Urinary bladder (tissue), 4 donors: ENCODE measurements around the gene RMND5B. TPM values are rescaled to one million over a fixed set of nuclear protein-coding genes. Genes with fewer than 3 reads are reported as not detected.

Experiments used
- DNase-seq: peaks from one replicate; pipeline ENCODE4 v3.0.0-alpha.2; 2015; ENCODE audit errors: extremely low spot score
- H3K27ac ChIP-seq: one replicate; pipeline ENCODE4 v1.5.1; 2013; ENCODE audit warnings: low read depth, mild to moderate bottlenecking, moderate library complexity
- H3K36me3 ChIP-seq: one replicate; pipeline ENCODE4 v1.6.1; 2013; ENCODE audit warnings: mild to moderate bottlenecking, moderate library complexity; ENCODE audit not compliant: insufficient read depth
- H3K4me1 ChIP-seq: one replicate; pipeline ENCODE4 v1.6.1; 2013; ENCODE audit warnings: mild to moderate bottlenecking, moderate library complexity; ENCODE audit not compliant: insufficient read depth
- H3K4me3 ChIP-seq: one replicate; pipeline ENCODE4 v1.5.1; 2013; ENCODE audit warnings: low read depth, low read length
- whole genome bisulfite sequencing: extraction: QIAGEN DNeasy Blood & Tissue Kit; methylation state at CpG from one replicate; pipeline ENCODE4 v1.1.7; 2013; 5-methylcytosine and 5-hydroxymethylcytosine counted together
- polyA plus RNA-seq: library from polyadenylated mRNA; stranded (reverse); fragments of 200-250 nt; gene quantifications from one replicate; pipeline ENCODE4 v1.2.3, GENCODE V29; 2013
- total RNA-seq: library from RNA; depleted of rRNA; stranded (reverse); fragments of >200 nt; gene quantifications from one replicate; pipeline ENCODE4 v1.2.3, GENCODE V29; 2014
- donor health status: healthy with polysubstance abuse.
- donor health status: healthy.

The RMND5B gene
- total and polyA plus RNA-seq, 2 donors = 18.1 to 48.3 TPM

GRCh38 chr5:178116143-178116885, 14.5 kb upstream of the RMND5B start:
- WGBS = 18% methylated on average over 22 of the region's 22 CpGs
- Histone ChIP-seq H3K36me3 (no peaks in the 10 kb centered on the region), H3K27ac (no peak overlapping the region), H3K4me1 (no peaks in the 10 kb centered on the region), H3K4me3 (no peak overlapping the region)
- no peak for DNase-seq

- Histone ChIP-seq H3K36me3 (no peaks in the 10 kb centered on the region), H3K4me3 (no peak overlapping the region), H3K27ac (no peak overlapping the region), H3K4me1 (no peaks in the 10 kb centered on the region)
- no peak for DNase-seq
- 75% methylated on average over 18 of the region's 18 CpGs for WGBS
Measured at GRCh38 chr5:178117923-178118701, 12.7 kb upstream of the RMND5B start.

GRCh38 chr5:178119915-178120606, 10.8 kb upstream of the RMND5B start:
- H3K4me3 ChIP-seq = no peak overlapping the region
- no peaks in the 10 kb centered on the region for H3K36me3 ChIP-seq
- H3K27ac ChIP-seq = no peak overlapping the region
- no peaks in the 10 kb centered on the region for H3K4me1 ChIP-seq
- no peak for DNase-seq
- WGBS = 88% methylated on average over 27 of the region's 27 CpGs

- Histone ChIP-seq H3K36me3 (no peaks in the 10 kb centered on the region), H3K27ac (no peak overlapping the region), H3K4me1 (no peaks in the 10 kb centered on the region), H3K4me3 (no peak overlapping the region)
- DNase-seq = peak; percentile 72
- 31% methylated on average over 29 of the region's 29 CpGs for WGBS
Measured at GRCh38 chr5:178120607-178121357, 10.0 kb upstream of the RMND5B start.

GRCh38 chr5:178121391-178122276, 9.2 kb upstream of the RMND5B start:
- H3K27ac ChIP-seq = no peak overlapping the region
- no peaks in the 10 kb centered on the region for H3K4me1 ChIP-seq
- 56% methylated on average over 38 of the region's 38 CpGs for WGBS
- H3K36me3 ChIP-seq = no peaks in the 10 kb centered on the region
- H3K4me3 ChIP-seq = no peak overlapping the region
- DNase-seq = no peak

GRCh38 chr5:178122346-178122745, 8.5 kb upstream of the RMND5B start:
- 85% methylated on average over 5 of the region's 5 CpGs for WGBS
- no peak overlapping the region for H3K4me3 ChIP-seq
- no peaks in the 10 kb centered on the region for H3K4me1 ChIP-seq
- DNase-seq = no peak
- no peak overlapping the region for H3K27ac ChIP-seq
- H3K36me3 ChIP-seq = no peaks in the 10 kb centered on the region

- Histone ChIP-seq H3K27ac (no peak overlapping the region), H3K4me3 (no peak overlapping the region), H3K4me1 (no peaks in the 10 kb centered on the region), H3K36me3 (no peaks in the 10 kb centered on the region)
- DNase-seq = no peak
- 89% methylated on average over 13 of the region's 13 CpGs for WGBS
Measured at GRCh38 chr5:178123094-178123965, 7.5 kb upstream of the RMND5B start.

- Histone ChIP-seq H3K4me3 (no peak overlapping the region), H3K4me1 (no peaks in the 10 kb centered on the region), H3K27ac (no peak overlapping the region), H3K36me3 (no peaks in the 10 kb centered on the region)
- 77% methylated on average over 18 of the region's 18 CpGs for WGBS
- no peak for DNase-seq
Measured at GRCh38 chr5:178123966-178124925, 6.6 kb upstream of the RMND5B start.

- H3K36me3 ChIP-seq = no peaks in the 10 kb centered on the region
- H3K4me3 ChIP-seq = no peak overlapping the region
- H3K4me1 ChIP-seq = no peaks in the 10 kb centered on the region
- no peak overlapping the region for H3K27ac ChIP-seq
- no peak for DNase-seq
- 76% methylated on average over 10 of the region's 10 CpGs for WGBS
Measured at GRCh38 chr5:178125253-178125906, 5.4 kb upstream of the RMND5B start.

- H3K36me3 ChIP-seq = no peaks in the 10 kb centered on the region
- 68% methylated on average over 3 of the region's 3 CpGs for WGBS
- H3K4me1 ChIP-seq = no peaks in the 10 kb centered on the region
- no peak for DNase-seq
- H3K4me3 ChIP-seq = no peak overlapping the region
- H3K27ac ChIP-seq = no peak overlapping the region
Measured at GRCh38 chr5:178126556-178126955, 4.3 kb upstream of the RMND5B start.
